ENCODE data around the gene UBA1. TPM values are rescaled to one million over a fixed set of nuclear protein-coding genes. Genes with fewer than 3 reads are reported as not detected.

UBA1 gene
- total RNA-seq, 1 donor from 2014 or later = 244 TPM

- Mint-ChIP-seq H3K36me3 (ENCODE audit: low read depth, unreplicated experiment) (peaks cover 8% of the 10 kb centered on the region), H3K4me3 (ENCODE audit: unreplicated experiment) (no peak overlapping the region), H3K27me3 (ENCODE audit: low read depth, unreplicated experiment) (no peaks in the 10 kb centered on the region), H3K9me3 (ENCODE audit: unreplicated experiment) (no peaks in the 10 kb centered on the region), H3K27ac (ENCODE audit: unreplicated experiment) (peak overlapping the region; percentile 58), H3K4me1 (ENCODE audit: low read depth, unreplicated experiment) (no peaks in the 10 kb centered on the region)
- Histone ChIP-seq H3K4me2 (ENCODE audit: low read length) (no peak overlapping the region), H3K36me3 (ENCODE audit: insufficient read depth, low read length) (peaks cover 5% of the 10 kb centered on the region), H3K4me1 (ENCODE audit: insufficient read depth, low read length) (no peaks in the 10 kb centered on the region), H3K27ac (ENCODE audit: low read depth, low read length) (no peak overlapping the region), H3K27me3 (ENCODE audit: insufficient read depth, low read length) (no peaks in the 10 kb centered on the region), H3K4me3 (ENCODE audit: insufficient read depth, low read depth, low read length) (no peak overlapping the region), H4K20me1 (ENCODE audit: insufficient read depth, low read length) (peaks cover 21% of the 10 kb centered on the region), H3K9ac (ENCODE audit: low read length) (no peak overlapping the region), H2AFZ (ENCODE audit: low read depth, low read length) (no peak overlapping the region), H3K79me2 (ENCODE audit: insufficient read depth, low read length) (peaks cover 86% of the 10 kb centered on the region), H3K9me3 (ENCODE audit: insufficient read depth, low read depth, low read length) (no peaks in the 10 kb centered on the region)
- no peak for FAIRE-seq
- TF ChIP-seq EZH2 (IDR thresholded peaks at IDR 0.05; ENCODE audit: insufficient read depth, low read length) = no peak
- TF ChIP-seq, protein P1, sequence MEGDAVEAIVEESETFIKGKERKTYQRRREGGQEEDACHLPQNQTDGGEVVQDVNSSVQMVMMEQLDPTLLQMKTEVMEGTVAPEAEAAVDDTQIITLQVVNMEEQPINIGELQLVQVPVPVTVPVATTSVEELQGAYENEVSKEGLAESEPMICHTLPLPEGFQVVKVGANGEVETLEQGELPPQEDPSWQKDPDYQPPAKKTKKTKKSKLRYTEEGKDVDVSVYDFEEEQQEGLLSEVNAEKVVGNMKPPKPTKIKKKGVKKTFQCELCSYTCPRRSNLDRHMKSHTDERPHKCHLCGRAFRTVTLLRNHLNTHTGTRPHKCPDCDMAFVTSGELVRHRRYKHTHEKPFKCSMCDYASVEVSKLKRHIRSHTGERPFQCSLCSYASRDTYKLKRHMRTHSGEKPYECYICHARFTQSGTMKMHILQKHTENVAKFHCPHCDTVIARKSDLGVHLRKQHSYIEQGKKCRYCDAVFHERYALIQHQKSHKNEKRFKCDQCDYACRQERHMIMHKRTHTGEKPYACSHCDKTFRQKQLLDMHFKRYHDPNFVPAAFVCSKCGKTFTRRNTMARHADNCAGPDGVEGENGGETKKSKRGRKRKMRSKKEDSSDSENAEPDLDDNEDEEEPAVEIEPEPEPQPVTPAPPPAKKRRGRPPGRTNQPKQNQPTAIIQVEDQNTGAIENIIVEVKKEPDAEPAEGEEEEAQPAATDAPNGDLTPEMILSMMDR (IDR thresholded peaks at IDR 0.05; ENCODE audit: insufficient read depth, low read depth, low read length) = no peak
- no peak for DNase-seq (ENCODE audit: low read depth)
These were observed 35.5 kb upstream of the UBA1 start for GRCh38 chrX:47158131-47158530.

DNA sequence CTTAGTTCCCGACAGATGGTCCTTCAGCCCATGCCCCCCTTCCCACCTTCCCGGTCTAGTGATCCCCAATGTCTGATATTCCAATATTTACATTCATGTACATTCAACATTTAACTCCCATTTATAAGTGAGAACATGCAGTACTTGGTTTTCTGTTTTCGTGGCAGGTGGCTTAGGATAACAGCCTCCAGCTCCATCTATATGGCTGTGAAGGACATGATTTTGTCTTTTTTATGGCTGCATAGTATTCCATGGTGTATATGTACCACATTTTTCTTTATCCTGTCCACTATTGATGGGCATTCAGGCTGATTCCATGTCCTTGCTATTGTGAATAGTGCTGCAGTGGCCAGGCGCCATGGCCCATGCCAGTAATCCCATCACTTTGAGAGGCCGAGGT is 34.8 kb upstream of the UBA1 start:
- peaks cover 5% of the 10 kb centered on the region for H3K36me3 ChIP-seq (ENCODE audit: insufficient read depth, low read length)
- TF ChIP-seq EZH2 (IDR thresholded peaks at IDR 0.05; ENCODE audit: insufficient read depth, low read length) = no peak
- TF ChIP-seq, protein P1 (IDR thresholded peaks at IDR 0.05; ENCODE audit: insufficient read depth, low read depth, low read length) = no peak
- no peaks in the 10 kb centered on the region for H3K9me3 Mint-ChIP-seq (ENCODE audit: unreplicated experiment)
- no peaks in the 10 kb centered on the region for H3K4me1 ChIP-seq (ENCODE audit: insufficient read depth, low read length)
- no peaks in the 10 kb centered on the region for H3K27me3 ChIP-seq (ENCODE audit: insufficient read depth, low read length)
- H3K27ac Mint-ChIP-seq (ENCODE audit: unreplicated experiment) = no peak overlapping the region
- no peak overlapping the region for H3K9ac ChIP-seq (ENCODE audit: low read length)
- H3K79me2 ChIP-seq (ENCODE audit: insufficient read depth, low read length) = peaks cover 84% of the 10 kb centered on the region
- no peaks in the 10 kb centered on the region for H3K27me3 Mint-ChIP-seq (ENCODE audit: low read depth, unreplicated experiment)
- peaks cover 8% of the 10 kb centered on the region for H3K36me3 Mint-ChIP-seq (ENCODE audit: low read depth, unreplicated experiment)
- no peaks in the 10 kb centered on the region for H3K4me1 Mint-ChIP-seq (ENCODE audit: low read depth, unreplicated experiment)
- H2AFZ ChIP-seq (ENCODE audit: low read depth, low read length) = no peak overlapping the region
- peaks cover 21% of the 10 kb centered on the region for H4K20me1 ChIP-seq (ENCODE audit: insufficient read depth, low read length)
- no peak overlapping the region for H3K4me3 ChIP-seq (ENCODE audit: insufficient read depth, low read depth, low read length)
- no peak for FAIRE-seq
- H3K9me3 ChIP-seq (ENCODE audit: insufficient read depth, low read depth, low read length) = no peaks in the 10 kb centered on the region
- no peak overlapping the region for H3K4me3 Mint-ChIP-seq (ENCODE audit: unreplicated experiment)
- H3K4me2 ChIP-seq (ENCODE audit: low read length) = no peak overlapping the region
- no peak for DNase-seq (ENCODE audit: low read depth)
- no peak overlapping the region for H3K27ac ChIP-seq (ENCODE audit: low read depth, low read length)

DNA sequence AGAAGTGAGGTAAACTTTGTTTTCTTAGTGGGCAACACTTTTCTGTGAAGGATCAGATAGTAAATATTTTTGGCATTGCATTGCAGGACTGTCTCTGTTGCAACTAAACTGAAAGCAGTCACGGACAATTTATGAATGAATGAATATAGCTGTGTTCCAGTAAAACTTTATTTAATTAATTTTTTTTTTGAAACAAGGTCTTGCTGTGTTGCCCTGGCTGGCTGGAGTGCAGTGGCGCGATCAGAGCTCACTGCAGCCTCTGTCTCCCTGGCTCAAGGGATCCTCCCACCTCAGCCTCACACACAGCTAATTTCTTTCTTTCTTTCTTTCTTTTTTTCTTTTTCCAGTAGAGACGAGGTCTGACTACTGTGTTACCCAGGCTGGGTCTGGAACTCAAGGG is 32.8 kb upstream of the UBA1 start:
- Histone ChIP-seq H3K27me3 (ENCODE audit: insufficient read depth, low read length) (no peaks in the 10 kb centered on the region), H3K9me3 (ENCODE audit: insufficient read depth, low read depth, low read length) (no peaks in the 10 kb centered on the region), H3K4me3 (ENCODE audit: insufficient read depth, low read depth, low read length) (no peak overlapping the region), H3K9ac (ENCODE audit: low read length) (no peak overlapping the region), H3K4me1 (ENCODE audit: insufficient read depth, low read length) (no peaks in the 10 kb centered on the region), H3K4me2 (ENCODE audit: low read length) (no peak overlapping the region), H3K27ac (ENCODE audit: low read depth, low read length) (no peak overlapping the region), H2AFZ (ENCODE audit: low read depth, low read length) (no peak overlapping the region), H4K20me1 (ENCODE audit: insufficient read depth, low read length) (peaks cover 21% of the 10 kb centered on the region), H3K36me3 (ENCODE audit: insufficient read depth, low read length) (peaks cover 5% of the 10 kb centered on the region), H3K79me2 (ENCODE audit: insufficient read depth, low read length) (peaks cover 82% of the 10 kb centered on the region)
- H3K36me3 Mint-ChIP-seq (ENCODE audit: low read depth, unreplicated experiment) = peaks cover 8% of the 10 kb centered on the region
- no peaks in the 10 kb centered on the region for H3K9me3 Mint-ChIP-seq (ENCODE audit: unreplicated experiment)
- FAIRE-seq (no peak), DNase-seq (ENCODE audit: low read depth) (no peak)
- no peaks in the 10 kb centered on the region for H3K4me1 Mint-ChIP-seq (ENCODE audit: low read depth, unreplicated experiment)
- H3K4me3 Mint-ChIP-seq (ENCODE audit: unreplicated experiment) = no peak overlapping the region
- no peak overlapping the region for H3K27ac Mint-ChIP-seq (ENCODE audit: unreplicated experiment)
- no peaks in the 10 kb centered on the region for H3K27me3 Mint-ChIP-seq (ENCODE audit: low read depth, unreplicated experiment)
- no peak for TF ChIP-seq EZH2 (IDR thresholded peaks at IDR 0.05; ENCODE audit: insufficient read depth, low read length)
- TF ChIP-seq, protein P1 (IDR thresholded peaks at IDR 0.05; ENCODE audit: insufficient read depth, low read depth, low read length) = no peak
